GM12874 (cell line): ENCODE data around the gene NGDN.

ENCODE experiments used
- CTCF ChIP-seq: IDR thresholded peaks from 2 replicates; pipeline ENCODE4 v1.5.1; 2011; ENCODE audit warnings: low read depth, mild to moderate bottlenecking, control low read depth, low read length, moderate library complexity; ENCODE audit not compliant: insufficient read depth

Gene NGDN

GRCh38 chr14:23483236-23483854, 13.8 kb downstream of the NGDN start:
- TF ChIP-seq CTCF = peak; percentile 61

- TF ChIP-seq CTCF = no peak
Observed at GRCh38 chr14:23485326-23485725, 15.8 kb downstream of the NGDN start.

GRCh38 chr14:23486036-23486435, 16.5 kb downstream of the NGDN start:
- no peak for TF ChIP-seq CTCF

GRCh38 chr14:23487216-23487615, 17.7 kb downstream of the NGDN start:
- TF ChIP-seq CTCF = no peak

- no peak for TF ChIP-seq CTCF
Observed at GRCh38 chr14:23492618-23493272, 23.2 kb downstream of the NGDN start.

- no peak for TF ChIP-seq CTCF
Observed at GRCh38 chr14:23494223-23494622, 24.7 kb downstream of the NGDN start.

- no peak for TF ChIP-seq CTCF
Observed at GRCh38 chr14:23512156-23512555, 42.7 kb downstream of the NGDN start.
